Measurements from ENCODE around the gene ETV1.

ETV1 gene

GRCh38 chr7:13989126-13989948, at the start of gene ETV1:
TSS of gene ETV1 (minus strand) at chr7:13989666. CDS start at chr7:13989052, 614 bp downstream.
- DNase-seq (ENCODE audit: low read depth in 1 of 2, low spot score in 1 of 2): no peak

- no peak for DNase-seq (ENCODE audit: low read depth in 1 of 2, low spot score in 1 of 2)
Measured at GRCh38 chr7:14024406-14024805, 34.9 kb upstream of the ETV1 start.

- no peak for DNase-seq (ENCODE audit: low read depth in 1 of 2, low spot score in 1 of 2)
Measured at GRCh38 chr7:14023838-14024237, 34.4 kb upstream of the ETV1 start.

GRCh38 chr7:14023342-14023741, 33.9 kb upstream of the ETV1 start:
- no peak for DNase-seq (ENCODE audit: low read depth in 1 of 2, low spot score in 1 of 2)

DNA sequence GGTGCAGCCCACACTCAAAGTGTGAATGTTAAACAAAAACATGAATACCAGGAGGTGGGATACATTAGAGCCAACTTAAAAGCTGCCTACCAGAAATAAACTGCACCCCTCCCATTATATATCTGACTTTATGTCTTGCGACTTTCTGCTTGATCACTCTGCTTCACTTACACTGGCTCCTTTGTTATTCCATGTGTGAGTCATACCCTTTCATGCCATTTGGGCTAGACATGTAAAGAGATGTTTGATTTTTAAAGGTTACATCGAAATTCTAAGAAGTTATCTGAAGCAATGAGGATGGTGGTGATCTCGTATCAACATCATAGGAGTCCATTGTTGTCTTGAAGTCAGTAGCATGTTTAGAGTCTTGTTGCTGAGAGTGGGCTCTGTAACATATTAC, 31.6 kb upstream of the ETV1 start:
- DNase-seq (ENCODE audit: low read depth in 1 of 2, low spot score in 1 of 2): no peak

DNA sequence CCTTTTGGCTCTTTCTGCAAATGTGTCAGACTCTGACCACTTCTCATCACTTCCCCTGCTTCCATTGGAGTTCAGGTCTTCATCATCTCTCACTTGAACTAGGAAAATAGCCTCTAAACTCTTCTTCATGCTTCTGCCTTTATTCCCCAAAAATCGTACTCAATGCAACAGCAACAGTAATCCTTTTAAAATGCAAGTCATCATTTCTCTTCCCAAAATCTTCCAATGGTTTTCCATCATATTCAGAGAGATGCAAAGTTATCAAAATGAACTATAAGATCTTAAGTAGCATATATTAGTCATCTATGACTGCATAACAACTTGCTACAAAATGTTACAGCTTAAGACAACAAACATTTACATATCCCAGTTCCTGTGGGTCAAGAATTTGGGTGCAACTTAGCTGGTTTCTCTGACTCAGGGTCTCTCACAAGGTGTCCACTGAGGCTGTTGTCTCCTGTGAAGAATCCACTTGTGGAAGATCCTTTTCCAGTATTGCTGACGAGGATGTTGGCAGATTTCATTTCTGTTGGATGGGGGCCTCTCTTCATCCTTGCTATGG, 31.0 kb upstream of the ETV1 start:
- DNase-seq (ENCODE audit: low read depth in 1 of 2, low spot score in 1 of 2): no peak

- DNase-seq (ENCODE audit: low read depth in 1 of 2, low spot score in 1 of 2): no peak
Measured at GRCh38 chr7:14018751-14019150, 29.3 kb upstream of the ETV1 start.

DNA sequence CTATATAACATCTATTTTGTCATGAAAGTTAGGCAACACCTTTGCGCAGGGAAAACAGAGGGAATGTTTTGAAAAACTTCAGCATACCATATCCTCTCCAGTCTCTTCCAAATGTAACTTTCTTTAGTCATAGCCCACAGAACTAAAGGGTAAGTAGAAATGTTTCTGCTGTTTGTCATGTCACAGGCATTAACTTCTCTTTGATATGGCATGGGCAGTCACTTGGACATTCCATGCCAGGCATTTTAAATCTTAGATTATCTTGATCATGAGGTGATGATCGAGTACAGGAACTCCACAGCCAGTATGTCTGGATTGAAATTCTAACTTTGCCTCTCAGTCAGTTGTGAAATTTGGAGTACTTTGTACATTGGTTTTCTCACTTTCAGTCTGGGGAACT, 27.5 kb upstream of the ETV1 start:
- DNase-seq (ENCODE audit: low read depth in 1 of 2, low spot score in 1 of 2): no peak

GRCh38 chr7:14013898-14014297, 24.4 kb upstream of the ETV1 start:
- DNase-seq (ENCODE audit: low read depth in 1 of 2, low spot score in 1 of 2): no peak

DNA sequence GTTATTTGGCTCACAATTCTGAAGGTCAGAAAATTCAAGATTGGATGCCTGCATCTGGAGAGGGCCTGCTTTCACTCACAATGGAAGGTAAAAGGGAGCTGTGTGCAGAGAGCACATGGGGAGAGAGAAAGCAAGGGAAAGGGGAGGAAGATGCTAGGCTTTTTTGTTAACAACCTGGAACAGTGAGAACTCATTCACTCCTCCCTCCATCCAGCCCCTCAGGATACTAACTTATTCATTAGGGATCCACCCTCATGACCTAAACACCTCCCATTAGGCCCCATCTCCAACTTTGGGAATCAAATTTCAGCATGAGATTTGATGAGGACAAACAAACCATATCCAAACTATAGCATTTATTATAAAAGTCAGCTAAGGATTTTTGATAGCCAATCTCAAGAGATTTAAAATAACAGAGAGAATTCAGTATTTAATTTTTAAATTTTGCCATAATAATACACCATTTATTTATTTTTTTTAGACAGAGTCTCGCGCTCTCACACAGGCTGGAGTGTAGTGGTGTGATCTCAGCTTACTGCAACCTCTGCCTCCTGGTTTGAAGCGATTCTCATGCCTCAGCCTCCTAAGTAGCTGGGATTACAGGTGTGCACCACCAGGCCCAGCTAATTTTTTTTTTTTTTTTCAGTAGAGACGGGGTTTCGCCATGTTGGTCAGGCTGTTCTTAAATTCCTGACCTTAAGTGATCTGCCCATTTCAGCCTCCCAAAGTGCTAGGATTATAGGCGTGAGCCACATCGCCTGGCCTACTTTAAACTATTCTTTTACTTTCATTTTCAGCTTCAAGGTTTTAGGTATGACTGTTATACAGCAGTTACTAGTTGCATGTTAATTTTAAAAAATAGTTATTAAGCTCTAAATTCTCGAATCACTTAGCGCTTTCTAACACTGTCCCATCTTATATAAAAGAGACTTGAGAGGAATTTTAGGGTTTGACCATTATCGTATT, 20.3 kb upstream of the ETV1 start:
- no peak for DNase-seq (ENCODE audit: low read depth in 1 of 2, low spot score in 1 of 2)

DNA sequence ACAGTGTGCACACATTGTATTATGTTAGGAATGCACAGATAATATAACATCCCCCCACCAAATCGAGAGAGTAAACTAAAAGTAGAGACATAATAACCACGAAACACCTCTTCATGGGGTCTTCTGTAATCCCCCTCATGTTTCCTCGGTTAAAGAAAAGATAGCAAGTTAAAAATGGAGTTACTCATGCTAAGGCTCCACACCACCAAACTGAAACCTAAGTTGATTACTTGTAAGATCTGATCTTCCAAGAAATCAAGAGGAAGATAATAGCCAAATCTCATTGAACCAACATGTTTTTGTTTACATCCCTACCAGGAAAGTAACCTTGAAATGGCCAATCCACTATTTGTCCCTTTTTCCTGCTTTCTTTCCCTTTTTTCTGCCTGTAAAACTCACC, 11.7 kb upstream of the ETV1 start:
- no peak for DNase-seq (ENCODE audit: low read depth in 1 of 2, low spot score in 1 of 2)

- DNase-seq (ENCODE audit: low read depth in 1 of 2, low spot score in 1 of 2): no peak
Measured at GRCh38 chr7:14000247-14000646, 10.8 kb upstream of the ETV1 start.

DNA sequence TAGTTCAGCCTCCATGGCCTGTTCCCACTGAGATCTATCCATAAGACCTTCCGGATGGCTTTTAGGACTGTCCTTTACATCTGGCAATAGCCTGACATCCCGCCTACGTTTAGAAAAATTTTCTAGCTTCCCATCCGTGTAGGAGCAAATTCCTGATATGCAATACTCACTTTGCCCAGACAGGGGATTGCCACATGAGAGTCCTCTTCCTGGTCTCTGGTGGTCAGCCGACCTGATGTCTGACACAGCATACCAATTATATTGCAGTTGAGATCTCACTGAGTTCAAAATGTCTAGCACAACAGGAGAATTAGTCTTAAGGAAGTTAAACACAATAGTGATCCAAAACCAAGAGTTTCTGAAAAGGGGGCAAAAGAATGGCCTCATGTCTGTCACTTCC, 9.4 kb upstream of the ETV1 start:
- DNase-seq (ENCODE audit: low read depth in 1 of 2, low spot score in 1 of 2): no peak

- DNase-seq (ENCODE audit: low read depth in 1 of 2, low spot score in 1 of 2): no peak
Measured at GRCh38 chr7:13992596-13992964, 3.1 kb upstream of the ETV1 start.

GRCh38 chr7:13991791-13992595, 2.5 kb upstream of the ETV1 start:
- DNase-seq (ENCODE audit: low read depth in 1 of 2, low spot score in 1 of 2): no peak

GRCh38 chr7:13990984-13991790, 1.7 kb upstream of the ETV1 start:
- DNase-seq (ENCODE audit: low read depth in 1 of 2, low spot score in 1 of 2): peak; percentile 19 to 24

DNA sequence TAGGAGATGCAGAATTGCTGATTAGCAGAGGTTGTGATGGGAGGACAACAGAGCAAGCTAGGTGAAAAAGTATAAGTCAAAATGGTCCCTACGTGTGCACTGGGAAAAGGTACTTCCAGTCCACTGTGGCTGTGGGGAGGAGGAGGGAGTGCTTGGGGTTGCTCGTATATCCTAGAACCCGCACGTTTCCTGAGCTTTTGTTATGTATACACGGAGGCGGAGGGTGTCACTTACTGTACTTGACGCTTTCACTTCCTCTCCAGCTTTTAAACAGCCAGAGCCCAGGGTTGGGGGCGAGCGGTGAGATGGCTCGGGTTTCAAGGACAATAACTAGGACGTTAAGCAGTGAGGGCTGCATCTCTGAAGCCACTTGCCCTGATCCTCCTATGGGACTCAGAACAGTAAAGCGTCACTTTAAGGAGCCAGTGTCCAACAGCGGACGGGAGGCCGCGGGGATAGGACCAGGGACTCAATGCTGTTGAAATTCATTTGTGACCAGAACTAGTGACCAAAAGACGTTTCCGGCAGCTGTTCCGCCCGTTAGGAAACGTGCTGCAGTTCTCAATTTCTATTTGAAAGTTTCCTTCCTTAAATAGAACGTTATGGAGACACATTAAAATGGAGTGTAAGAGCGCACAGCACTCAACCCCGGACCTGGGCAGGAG, 985 bp upstream of the ETV1 start:
- no peak for DNase-seq (ENCODE audit: low read depth in 1 of 2, low spot score in 1 of 2)

DNA sequence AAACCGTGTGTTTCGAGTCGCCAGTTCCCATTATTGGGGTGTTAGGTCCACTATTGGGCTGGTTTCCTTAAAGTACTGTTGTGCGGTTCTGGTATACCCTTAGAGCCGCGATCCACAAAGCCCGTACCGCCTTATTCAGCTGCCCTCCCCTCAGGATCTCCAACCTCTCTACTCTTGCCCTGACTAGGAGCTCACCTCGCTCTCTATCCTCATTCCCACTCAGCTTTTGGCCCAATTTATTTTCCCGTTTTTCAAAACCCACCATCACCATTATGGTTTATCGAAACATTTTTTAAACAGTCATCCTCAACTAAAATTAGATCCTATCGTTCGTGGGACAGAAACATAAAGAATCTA, 461 bp upstream of the ETV1 start:
- DNase-seq (ENCODE audit: low read depth in 1 of 2, low spot score in 1 of 2): no peak

DNA sequence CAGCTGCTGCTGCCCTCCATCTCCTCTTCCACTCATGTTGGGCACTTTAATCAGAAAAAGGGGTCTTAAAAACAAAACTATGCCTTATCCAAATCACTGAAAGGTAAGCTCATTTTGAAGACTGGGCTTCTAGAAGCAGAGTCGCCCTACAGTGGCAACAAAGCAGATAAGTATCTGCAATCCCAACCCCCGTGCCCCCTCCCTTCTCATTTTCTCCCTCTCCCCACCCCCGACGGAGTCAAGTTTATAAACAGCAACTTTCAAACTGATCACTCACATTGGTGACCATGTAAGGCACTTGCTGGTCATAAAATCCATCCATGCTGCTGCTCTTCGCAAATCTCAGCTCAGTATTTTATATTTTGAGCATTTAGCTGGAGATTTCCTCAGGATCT, 738 bp downstream of the ETV1 start:
- no peak for DNase-seq (ENCODE audit: low read depth in 1 of 2, low spot score in 1 of 2)

DNA sequence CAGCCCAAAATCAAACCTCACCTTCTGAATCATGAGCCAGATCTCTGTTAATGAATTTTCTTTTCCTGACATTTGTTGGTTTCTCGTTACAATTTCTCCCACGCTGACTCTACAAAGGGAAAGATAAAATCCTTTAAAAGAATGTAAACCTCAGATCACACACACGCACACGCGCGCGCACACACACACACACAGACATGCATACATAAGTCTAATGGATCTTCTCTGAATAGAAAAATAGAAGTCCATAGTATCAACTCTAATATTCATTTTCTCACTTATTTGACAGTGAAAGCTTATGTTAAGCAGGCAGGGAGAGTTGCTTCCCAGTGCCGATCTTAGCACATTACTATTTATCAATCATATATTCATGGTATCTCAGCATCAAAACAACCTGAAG, 1.4 kb downstream of the ETV1 start:
- no peak for DNase-seq (ENCODE audit: low read depth in 1 of 2, low spot score in 1 of 2)

Data from activated CD4-positive, alpha-beta T cell treated with anti-CD3 and anti-CD28 coated beads, Interleukin-2, amount 50 U/mL, for 24 hours (primary cell).